ENCODE data around the gene DIO1.

DNA sequence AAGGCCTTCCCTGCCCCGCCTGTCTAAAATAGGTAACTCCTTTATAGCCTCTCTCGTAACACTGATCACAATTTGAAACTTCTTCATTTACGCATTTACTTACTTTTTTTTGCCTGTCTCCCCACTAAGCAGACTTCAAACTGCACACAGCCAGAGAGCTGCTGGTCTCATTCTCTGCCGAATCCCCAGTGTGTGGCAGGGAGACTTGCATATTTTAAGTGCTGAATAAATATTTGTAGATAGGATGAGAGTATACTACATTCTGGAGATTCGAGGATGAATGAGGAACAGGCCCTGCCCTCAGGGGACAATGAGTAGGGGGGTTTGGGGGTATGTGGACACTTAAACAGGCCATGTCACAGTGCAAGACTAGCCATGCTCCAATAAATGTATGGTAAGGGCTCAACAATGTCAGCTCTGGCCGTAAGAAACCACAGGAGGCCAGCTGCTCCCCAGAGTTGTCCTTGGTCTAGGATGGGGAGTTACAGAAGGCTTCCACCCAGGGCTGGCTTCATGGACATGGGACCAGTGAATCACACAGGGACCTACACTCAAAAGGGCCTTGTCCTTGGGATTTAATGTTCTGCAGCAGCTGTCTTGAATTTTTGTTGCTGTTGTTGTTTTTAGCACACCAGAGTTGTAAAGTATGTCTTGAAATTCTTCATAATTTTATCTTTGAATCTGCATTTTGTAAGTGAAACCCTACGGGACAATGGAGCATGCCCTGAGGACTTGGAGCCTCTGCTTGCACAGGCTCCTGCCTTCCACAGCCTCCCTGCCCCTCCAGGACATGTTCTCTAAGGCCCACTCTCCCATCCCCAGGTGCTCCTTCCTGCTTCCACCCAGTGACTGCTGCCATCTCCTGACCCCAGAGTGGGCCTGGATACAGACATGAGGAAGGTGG is 8.5 kb downstream of the DIO1 start:
- TF ChIP-seq, protein P1, sequence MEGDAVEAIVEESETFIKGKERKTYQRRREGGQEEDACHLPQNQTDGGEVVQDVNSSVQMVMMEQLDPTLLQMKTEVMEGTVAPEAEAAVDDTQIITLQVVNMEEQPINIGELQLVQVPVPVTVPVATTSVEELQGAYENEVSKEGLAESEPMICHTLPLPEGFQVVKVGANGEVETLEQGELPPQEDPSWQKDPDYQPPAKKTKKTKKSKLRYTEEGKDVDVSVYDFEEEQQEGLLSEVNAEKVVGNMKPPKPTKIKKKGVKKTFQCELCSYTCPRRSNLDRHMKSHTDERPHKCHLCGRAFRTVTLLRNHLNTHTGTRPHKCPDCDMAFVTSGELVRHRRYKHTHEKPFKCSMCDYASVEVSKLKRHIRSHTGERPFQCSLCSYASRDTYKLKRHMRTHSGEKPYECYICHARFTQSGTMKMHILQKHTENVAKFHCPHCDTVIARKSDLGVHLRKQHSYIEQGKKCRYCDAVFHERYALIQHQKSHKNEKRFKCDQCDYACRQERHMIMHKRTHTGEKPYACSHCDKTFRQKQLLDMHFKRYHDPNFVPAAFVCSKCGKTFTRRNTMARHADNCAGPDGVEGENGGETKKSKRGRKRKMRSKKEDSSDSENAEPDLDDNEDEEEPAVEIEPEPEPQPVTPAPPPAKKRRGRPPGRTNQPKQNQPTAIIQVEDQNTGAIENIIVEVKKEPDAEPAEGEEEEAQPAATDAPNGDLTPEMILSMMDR (IDR thresholded peaks at IDR 0.05), result no peak
- TF ChIP-seq POLR2A (IDR thresholded peaks at IDR 0.05) (no peak), EP300 (IDR thresholded peaks at IDR 0.05) (no peak), POLR2AphosphoS5 (IDR thresholded peaks at IDR 0.05) (no peak)

Measured in suprapubic skin (tissue), 4 donors.